Eye (tissue), 1 donor: Measurements from ENCODE around the gene CD4.
"Not testable (repeated sequence)": the region's sequence is repeated elsewhere in the genome, so short reads cannot be mapped to it uniquely, and the experiment has no call there.

Experiments
- DNase-seq: peaks from one replicate; pipeline ENCODE4 v3.0.0-alpha.2; 2015

Gene CD4

GRCh38 chr12:6869049-6870021 is 80.0 kb downstream of the CD4 start:
- DNase-seq = peak; percentile 96

GRCh38 chr12:6870304-6870703 is 81.0 kb downstream of the CD4 start:
- not testable (repeated sequence) for DNase-seq
